Left lobe of liver (tissue), 2 donors: ENCODE data around the gene DUS1L. TPM values are rescaled to one million over a fixed set of nuclear protein-coding genes. Genes with fewer than 3 reads are reported as not detected.
A peak's percentile ranks its signal among the peaks of the same experiment; 100 is the strongest.

Experiments used
- ATAC-seq: fragments of 200-7000 bp; cut with Tn5 transposase; one replicate; pipeline ENCODE4 v1.9.1; 2020; ENCODE audit warnings: mild to moderate bottlenecking, moderate library complexity
- DNase-seq: peaks from one replicate; pipeline ENCODE4 v3.0.0-alpha.2; 2020; ENCODE audit warnings: low spot score
- total RNA-seq: library from RNA; stranded (reverse); gene quantifications from one replicate; pipeline ENCODE4 v1.2.1, GENCODE V29; 2021
- donor health status: DM: no; HTN: no; CAD: no; lungs with moderate emphysema.
- donor health status: DM: no; HTN: yes; CAD: no.

The DUS1L gene
- total RNA-seq, 1 donor from 2014 or later, result 121 TPM

GRCh38 chr17:82101301-82101715 is 35.7 kb upstream of the DUS1L start:
- DNase-seq, result peak; percentile 80
- peak; percentile 15 for ATAC-seq

GRCh38 chr17:82100502-82101298 is 35.1 kb upstream of the DUS1L start:
- DNase-seq (no peak), ATAC-seq (no peak)

DNA sequence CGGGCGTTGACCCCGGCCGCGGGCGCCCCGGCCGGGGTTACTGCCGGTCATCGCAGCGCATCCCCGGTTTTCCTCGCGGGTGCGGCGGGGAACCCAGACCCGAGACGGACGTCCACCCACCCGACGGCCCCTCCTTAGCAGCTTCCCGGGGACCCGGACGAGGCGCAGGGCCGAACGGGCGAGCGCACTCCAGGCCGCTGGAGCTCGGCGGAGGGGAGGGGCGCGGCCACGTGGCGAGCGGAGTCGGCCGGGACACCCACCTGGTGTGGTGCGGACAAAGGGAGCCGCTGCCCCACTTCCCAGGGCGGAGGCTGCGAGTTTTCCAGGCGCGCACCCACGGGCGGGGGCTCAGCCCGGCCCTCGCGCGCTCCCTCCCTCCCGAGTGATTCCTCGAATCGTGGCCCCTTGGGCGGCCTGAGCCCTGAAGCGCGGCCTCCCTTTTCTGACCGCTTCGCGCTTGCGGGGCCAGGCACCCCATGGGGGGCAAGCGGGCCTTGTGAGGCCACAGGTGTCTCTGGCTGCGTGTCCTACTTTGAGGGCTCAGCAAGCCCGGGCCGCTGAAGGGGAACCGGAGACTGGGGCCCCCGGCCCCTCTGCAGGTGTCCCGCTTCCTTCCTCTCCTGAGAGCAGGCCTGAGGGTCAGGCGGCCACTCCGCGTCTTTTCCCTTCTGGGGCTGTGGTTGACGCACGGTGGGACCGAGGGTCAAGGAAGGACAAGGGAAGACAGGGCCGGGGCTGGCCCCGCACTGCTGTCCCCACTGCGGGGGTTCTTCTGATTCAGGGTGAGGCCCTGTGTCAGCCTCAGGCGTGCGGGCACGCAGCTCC is 33.5 kb upstream of the DUS1L start:
- DNase-seq, result no peak
- no peak for ATAC-seq

- ATAC-seq, result peak; percentile 42
- DNase-seq, result peak; percentile 97
Measured at GRCh38 chr17:82098169-82098938, 32.8 kb upstream of the DUS1L start, which contains the start of gene FASN. FASN (minus strand) TSS chr17:82098236; CDS start chr17:82096445, 1,791 bp downstream.

GRCh38 chr17:82097919-82098168 is 32.2 kb upstream of the DUS1L start:
- ATAC-seq (no peak), DNase-seq (no peak)

DNA sequence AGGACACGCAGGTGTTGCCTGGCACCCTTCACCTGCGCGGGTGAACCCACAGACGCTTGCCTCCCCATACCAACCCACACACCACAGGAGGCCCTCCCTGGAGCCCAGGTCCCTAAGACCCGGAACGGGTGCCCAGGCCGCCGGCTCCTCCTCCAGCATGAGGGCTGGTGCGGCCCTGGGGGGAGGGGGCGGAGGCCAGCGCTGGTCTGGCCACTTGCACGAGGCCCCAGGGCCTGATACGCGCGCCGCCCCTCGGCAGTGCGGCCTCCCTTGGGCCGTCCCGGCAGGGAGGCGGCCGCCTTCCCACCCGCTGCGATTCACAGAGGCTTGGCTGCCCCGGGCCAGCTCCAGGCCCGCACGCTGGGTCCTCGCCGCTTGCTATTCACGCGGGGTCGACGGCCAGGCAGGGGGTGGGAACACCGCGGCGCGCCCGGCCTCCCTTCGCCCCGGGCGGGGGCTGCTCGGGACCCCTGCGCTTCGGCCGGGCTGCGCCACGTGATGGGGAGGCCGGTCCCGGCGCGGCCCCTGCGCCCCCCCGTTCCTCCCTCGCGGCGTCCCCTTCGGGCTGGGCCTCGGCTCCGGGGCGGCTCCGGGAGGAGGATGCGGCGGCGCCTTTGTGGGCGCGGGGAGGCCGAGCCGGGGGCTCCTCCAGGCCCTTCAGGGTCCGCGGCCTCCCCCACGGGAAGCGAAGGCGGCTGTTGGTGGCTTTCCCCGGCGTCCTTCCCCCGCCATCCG is 31.7 kb upstream of the DUS1L start:
- peak; percentile 3 for ATAC-seq
- DNase-seq, result peak; percentile 75

DNA sequence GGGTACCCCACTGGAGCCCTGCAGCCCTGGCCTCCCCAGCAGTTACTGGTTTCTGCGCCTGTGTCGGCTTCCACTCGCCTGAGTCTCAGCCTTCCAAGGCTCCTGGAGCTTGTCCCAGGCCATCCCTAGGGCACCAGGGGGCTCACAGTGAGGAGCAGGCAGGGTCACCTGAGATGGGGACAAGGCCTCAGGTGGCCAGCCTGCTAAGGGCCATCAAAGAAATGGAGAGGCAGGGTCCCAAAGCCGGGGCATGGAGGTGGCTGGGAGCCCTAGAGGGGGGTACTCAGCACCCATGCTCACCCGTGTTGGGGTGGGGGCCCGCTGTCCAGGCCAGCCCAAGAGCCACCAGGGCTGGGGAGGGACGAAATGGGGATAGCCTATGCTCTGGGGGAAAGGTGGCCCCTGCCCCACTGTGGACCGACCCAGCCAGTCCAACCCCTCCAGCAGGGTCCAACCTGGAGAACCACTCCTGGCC is 31.1 kb upstream of the DUS1L start:
- DNase-seq (no peak), ATAC-seq (no peak)

DNA sequence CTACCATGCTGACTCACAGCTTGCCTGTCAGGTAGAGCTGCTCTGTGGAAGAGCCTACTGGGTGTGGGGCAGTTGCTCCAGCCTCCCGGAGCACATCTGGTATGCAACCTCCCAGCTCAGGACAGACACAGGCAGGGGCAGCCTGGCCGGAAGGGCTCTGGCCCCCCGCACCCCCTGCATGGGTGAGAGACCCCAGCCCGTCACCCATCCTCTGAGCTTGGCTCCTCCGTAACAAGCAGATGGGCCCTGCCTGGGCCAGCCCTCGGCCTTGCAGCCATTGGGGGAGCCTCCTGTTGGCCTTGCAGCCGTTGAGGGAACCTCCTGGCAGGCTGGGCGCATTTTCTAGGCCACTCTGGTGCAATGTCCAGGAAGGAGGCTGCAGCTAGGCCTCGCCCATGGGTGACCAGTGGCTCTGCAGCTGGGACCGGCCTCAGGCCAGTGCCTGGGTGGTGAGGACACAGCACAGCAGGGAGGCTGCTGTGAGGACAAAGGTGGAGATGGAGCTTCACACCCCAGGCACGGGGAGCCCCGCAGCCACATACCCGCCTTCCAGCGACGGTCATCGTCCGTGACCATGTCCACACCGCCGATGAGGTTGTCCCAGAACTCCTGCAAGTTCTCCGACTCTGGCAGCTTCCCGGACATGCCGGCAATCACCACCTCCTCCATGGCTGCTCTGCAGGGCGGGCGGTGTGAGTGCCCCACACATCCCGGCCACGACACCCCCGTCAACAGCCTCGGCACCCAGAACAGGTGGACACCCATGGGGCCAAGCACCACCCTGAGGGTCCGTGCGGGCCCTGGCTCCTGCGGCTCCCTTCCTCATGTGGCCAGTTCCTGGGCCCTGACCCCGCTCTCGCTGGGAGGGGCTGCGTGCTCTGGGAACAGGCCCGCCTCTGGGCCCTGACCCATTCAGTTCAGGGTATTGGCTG is 30.4 kb upstream of the DUS1L start:
- peak; percentile 71 for DNase-seq
- peak; percentile 7 for ATAC-seq

DNA sequence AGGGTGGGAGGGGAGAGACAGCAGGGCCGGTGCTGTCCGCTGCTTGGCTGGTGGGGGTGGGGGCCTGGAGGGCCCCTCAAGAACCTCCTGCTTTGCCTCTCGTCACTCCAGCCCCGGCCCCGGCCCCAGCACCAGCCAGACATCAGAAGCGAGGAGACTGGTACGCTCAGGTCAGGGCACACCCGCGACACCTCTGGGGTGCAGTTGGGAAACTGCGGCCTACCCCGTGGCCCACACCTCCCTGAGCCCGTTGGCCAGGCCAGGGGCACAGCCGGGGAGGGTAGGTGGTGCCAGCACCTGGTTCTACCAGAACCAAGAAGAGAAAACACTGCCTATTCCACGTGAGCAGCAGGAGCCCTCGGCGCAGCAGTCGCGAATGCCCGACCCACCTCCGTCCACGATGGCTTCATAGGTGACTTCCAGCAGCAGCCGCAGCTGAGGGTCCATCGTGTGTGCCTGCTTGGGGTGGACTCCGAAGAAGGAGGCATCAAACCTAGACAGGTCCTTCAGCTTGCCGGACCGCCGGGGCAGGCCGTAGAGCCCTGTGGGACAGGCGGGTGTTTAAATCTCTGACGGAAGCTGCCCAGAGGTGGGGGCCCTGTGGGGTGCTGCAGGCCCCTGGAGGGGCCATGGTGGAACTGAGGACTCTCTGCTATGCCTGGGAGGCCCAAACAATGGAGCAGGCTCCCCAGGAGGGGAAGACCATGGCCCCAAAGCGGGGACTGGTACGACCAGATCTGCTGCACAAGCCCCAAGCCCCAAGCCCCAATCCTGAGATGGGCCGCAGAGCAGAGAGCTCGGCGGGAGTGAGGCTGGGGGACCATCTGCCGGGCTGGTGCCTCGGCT is 29.6 kb upstream of the DUS1L start:
- DNase-seq, result no peak

DNA sequence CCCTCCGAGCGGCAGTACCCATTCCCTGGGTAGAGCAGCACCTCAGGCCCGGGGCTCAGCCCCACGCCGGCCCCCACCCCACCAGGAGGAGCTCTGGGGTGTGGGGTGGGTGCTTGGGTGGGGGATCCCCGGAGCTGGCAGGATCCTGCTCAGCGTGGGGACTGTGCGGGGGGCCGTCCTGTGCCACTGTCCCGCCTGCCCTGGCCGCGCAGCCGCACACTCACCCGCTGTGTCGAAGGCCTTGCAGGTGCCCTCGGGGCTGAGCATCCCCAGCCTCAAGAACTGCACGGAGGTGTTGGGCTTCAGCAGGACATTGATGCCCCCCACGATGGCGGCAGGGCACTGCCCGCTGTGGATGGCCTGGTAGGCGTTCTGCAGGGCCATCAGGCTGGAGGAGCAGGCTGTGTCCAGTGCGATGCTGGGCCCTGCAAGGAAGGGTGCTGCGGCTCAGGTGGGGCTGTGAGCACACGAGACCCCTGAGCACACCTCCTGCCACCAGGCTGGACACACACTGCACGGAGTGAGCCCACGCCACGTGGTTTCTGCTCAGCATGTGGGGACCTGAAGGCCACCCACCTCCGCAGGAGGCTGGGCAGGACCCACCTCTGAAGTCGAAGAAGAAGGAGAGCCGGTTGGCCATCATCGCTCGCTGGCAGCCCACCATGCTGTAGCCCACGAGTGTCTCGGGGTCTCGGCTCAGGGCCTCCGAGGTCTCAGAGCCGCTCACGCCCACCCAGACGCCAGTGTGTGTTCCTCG is 27.6 kb upstream of the DUS1L start:
- ATAC-seq (no peak), DNase-seq (no peak)

More for the DNA sequence above, 29.6 kb upstream of the DUS1L start:
- no peak for ATAC-seq

DNA sequence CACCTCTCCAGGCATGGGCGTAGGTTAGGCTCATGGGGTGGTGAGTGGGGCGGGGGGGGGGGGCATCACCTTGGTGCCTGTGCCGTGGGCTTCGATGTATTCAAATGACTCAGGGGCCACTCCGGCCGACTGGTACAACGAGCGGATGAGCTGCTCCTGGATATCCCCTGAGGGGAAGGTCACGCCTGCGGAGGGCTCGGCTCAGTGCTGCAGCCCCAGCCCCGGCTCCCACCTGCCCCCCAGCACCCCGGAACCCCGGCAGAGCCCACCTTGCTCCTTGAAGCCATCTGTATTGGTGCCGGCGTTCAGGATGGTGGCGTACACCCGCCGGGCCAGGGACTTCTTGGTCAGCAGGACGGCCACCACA is 27.0 kb upstream of the DUS1L start:
- ATAC-seq (no peak), DNase-seq (no peak)

DNA sequence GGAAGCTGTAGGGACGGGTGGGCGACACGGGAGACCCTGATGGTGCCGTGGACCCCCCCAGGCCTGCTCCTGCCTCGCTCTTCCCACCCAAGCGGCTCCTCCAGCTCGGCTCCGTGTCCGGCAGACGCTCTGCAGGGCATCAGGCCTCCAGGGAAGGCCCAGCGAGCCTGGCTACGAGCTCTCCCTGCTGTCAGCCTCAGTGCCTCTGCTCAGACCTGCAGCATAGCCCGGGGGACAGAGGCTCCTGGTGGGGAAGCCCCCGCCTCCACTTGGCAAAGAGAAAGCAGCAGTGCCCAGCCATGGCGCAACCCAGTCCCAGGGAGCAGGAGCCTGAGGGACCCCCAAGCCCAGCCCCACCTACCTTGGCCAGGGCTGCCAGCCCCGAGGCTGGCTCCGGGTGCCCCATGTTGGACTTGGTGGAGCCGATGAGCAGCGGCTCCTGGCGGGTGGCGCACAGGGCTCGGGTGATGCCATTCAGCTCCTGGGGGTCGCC is 26.5 kb upstream of the DUS1L start:
- DNase-seq (no peak), ATAC-seq (no peak)

DNA sequence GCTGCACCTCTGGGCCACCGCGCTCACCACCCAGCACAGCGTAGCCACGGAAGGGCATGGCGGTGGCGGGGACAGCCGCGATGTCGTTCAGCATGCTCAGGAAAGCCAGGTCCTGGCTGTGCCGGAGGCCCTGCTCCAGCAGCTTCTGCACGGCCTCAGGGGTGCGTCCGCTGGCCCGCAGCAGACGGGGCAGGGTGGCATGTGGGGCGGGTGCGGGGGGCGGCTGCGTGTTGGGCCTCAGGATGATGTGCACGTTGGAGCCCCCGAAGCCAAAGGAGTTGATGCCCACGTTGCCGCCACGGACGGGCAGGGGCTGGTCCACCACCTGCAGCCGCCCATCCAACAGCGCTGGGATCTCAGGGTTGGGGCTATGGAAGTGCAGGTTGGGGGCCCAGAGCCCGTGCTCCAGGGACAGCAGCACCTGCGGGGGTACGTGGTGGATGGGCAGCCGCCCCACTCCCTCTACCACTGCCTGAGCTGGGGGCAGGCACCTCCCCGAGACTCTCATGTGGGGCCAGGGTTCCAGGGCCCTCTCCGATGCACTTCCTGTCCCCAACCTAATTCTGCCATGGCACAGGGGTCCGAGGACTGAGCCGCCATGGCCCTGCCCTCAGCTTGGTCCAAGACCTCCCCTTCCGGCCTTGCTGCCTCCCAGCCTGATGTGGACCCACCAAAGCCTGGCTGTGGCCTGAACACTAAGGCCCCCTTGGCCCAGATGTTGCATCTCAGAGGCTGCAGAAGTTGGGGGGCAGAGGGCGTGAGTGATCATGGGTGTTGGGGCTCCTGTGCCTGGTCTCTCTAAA is 25.9 kb upstream of the DUS1L start:
- no peak for ATAC-seq
- no peak for DNase-seq

DNA sequence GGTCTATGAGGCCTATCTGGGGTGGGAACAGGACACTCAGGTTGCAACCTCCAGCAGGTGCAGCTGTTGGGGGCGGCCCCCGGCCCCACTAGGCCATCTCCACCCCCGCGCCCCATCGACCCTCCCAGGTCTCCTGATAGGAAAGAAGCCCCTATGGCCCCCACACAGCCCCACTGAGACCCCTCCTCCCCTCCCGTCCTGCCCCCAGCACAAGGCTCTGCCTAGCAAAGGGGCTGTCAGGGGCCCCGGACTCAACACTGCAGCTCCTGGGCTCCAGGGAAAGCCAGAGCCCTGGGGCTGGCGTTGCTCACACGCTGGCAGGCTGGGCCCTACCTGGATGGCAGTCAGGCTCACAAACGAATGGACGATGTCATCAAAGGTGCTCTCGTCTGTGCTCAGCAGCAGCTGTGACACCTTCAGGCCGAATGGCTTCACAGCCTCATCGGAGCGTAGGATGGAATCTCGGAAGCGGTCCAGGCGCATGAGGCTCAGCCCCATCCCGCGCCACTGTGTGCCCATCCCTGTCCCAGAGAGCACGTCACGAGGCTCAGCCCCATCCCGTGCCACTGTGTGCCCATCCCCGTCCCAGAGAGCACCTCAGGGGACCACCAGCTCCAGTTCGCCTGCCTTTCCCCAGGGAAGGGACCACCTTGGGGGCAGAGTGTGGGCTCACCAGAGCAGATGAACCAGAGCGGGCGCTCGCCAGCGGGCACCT is 25.1 kb upstream of the DUS1L start:
- DNase-seq, result no peak
- ATAC-seq, result no peak

DNA sequence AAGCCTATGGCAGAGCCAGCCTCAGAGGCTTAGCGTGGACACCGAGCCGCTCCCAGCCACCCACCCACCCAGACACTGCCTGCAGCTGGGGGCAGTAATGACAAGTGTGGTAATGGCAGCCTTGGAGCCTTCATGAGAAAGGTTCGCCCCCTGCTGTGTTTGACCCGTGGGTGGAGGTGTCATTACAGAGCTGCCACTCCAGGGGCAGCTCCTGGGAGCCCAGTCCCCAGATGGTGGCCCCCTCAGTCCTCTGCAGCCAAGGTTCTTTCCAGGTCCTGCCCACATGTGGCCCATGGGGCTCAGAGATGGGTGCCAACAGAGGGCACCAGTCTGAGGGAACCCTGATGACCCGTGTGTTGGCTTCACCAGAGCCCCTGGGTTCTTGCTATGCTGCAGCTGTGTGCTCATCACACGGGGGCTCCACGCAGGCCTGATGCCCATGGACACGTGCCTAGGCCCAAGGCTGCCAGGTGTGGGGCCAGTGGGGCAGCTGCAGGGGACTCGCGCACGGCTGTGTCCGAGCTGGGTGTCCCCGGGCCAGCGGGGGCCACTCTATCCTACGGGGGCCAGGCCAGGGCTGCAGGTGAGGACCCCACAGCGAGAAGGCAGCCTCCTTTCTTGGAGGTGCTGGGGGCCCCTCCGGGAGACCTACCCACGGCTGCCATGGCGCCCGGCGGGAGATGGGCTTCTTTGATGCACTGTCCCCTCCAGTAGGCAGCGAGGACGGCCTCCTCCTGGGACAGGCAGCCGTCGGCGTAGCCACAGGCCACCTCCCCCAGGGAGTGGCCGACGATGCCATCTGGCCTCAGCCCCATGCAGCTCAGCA is 24.3 kb upstream of the DUS1L start:
- no peak for ATAC-seq
- no peak for DNase-seq
